A549 treated with RU486 at 1 μM for 4 hours (cell line): Measurements from ENCODE around the gene DLX3. TPM values are rescaled to one million over a fixed set of nuclear protein-coding genes. Genes with fewer than 3 reads are reported as not detected.

Experiments
- total RNA-seq: library from RNA; stranded (reverse); fragments of 200-300 nt; extraction: Qiagen RNA extraction; gene quantifications from 5 replicates; pipeline ENCODE4 v1.2.3, GENCODE V29; 2022; ENCODE audit warnings: low read depth

Gene DLX3
- 0.05 to 0.10 TPM (median 0.10 TPM) in 4 of 5 replicates, not detected in the other for total RNA-seq

DNA sequence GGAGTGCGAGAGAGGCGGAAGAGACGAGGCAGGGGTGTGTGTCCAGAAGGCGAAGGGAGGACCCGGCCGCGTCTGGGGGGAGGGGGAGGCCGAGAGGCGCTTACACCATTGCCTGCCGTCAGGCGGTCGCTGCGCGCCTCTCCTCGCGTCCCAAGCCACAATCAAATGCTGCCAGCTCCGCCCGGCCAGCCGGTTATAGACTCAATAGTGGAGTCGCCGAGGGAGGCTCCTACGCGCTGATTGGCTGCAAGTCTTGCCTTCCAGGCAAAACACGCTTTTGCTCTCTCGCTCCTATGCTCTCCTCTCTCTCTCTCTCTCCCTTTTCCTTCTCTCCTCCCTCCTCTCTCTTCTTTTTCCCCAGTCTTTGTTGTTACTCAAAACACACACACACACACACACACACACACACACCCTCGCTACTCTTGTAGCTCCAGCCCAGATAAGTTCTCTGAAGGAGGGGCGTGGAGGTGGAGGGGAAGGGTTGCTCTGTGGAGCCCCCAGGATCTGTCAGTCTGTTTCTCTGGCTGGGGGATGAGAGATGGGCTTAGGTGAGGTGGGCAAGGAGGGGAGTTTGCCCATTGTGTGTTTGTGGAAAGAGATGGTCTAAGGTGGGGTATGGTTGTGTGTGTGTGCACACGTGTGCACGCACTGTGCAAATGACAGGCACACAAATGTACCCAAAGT, at the start of gene DLX3:
DLX3 (minus strand) TSS at position 170 of the 684 bp plus-strand sequence. CDS start 226 bp downstream, outside the sequence.

DNA sequence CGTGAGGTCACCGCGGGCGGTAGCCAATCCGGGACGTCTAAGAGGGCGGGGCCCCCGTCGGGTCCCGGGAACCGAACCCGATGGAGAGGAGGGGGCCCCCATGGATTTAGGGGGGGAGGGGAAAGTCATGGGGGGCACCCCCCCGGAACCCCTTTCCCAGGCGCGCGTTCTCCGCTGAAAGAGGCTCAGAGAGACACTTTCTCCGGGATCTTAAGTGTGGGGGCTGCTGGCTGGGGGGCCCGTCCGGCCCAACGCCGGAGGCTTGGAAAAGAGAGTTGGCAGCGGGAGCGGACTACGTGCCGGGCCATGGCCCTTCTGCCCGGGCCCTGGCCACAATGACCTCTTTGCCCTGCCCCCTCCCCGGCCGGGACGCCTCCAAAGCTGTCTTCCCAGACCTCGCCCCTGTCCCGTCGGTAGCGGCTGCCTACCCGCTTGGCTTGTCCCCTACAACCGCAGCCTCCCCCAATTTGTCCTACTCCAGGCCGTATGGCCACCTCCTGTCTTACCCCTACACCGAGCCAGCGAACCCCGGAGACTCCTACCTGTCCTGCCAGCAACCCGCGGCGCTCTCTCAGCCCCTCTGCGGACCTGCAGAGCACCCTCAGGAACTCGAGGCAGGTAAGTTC, 25.8 kb downstream of the DLX3 start, which contains the start of gene DLX4:
DLX4 (plus strand) TSS at position 57 of the 626 bp plus-strand sequence; CDS start at position 336, 279 bp downstream.

Other genes with a start within 250 kb of the DLX3 start
- 0.60 to 1.1 TPM (median 0.89 TPM) in 5 replicates for gene FAM117A, start 231.1 kb downstream of the DLX3 start, total RNA-seq
- gene KAT7, start 206.5 kb downstream of the DLX3 start, total RNA-seq: 25.7 to 30.5 TPM (median 27.2 TPM) in 5 replicates
- not detected in 5 replicates for gene TAC4, start 147.2 kb downstream of the DLX3 start, total RNA-seq
- 2.0 to 3.5 TPM (median 3.1 TPM) in 5 replicates for gene DLX4, start 26.0 kb downstream of the DLX3 start, total RNA-seq
- 435 to 522 TPM (median 487 TPM) in 5 replicates for gene ITGA3, start 60.9 kb upstream of the DLX3 start, total RNA-seq
- 13.5 to 20.1 TPM (median 18.4 TPM) in 5 replicates for gene PDK2, start 100.1 kb upstream of the DLX3 start, total RNA-seq
- 0.18 to 0.88 TPM (median 0.38 TPM) in 5 replicates for gene SAMD14, start 134.9 kb upstream of the DLX3 start, total RNA-seq
- 44.5 to 63.0 TPM (median 59.3 TPM) in 5 replicates for gene PPP1R9B, start 155.5 kb upstream of the DLX3 start, total RNA-seq
- 1.1 to 2.3 TPM (median 2.0 TPM) in 4 of 5 replicates, not detected in the other for gene SGCA, start 170.8 kb upstream of the DLX3 start, total RNA-seq
- gene COL1A1, start 206.4 kb upstream of the DLX3 start, total RNA-seq: 4.6 to 9.7 TPM (median 6.6 TPM) in 5 replicates